K562 (cell line): Measurements from ENCODE around the gene CTDSP1. TPM values are rescaled to one million over a fixed set of nuclear protein-coding genes. Genes with fewer than 3 reads are reported as not detected.

Source experiments
- HMGN3 ChIP-seq: IDR thresholded peaks from 2 replicates; pipeline ENCODE4 v1.6.1; 2011; ENCODE audit warnings: borderline replicate concordance, low read depth, mild to moderate bottlenecking, mixed read lengths, low read length; ENCODE audit not compliant: insufficient read length; ENCODE audit errors: extremely low read depth
- HNRNPL ChIP-seq: fragments of 200-400 bp; formaldehyde crosslinking; IDR thresholded peaks from 2 replicates; pipeline ENCODE4 v1.6.1; 2017; ENCODE audit warnings: low read depth, mild to moderate bottlenecking, low read length
- HNRNPLL ChIP-seq: fragments of 200-400 bp; formaldehyde crosslinking; IDR thresholded peaks from 2 replicates; pipeline ENCODE4 v1.6.1; 2017; ENCODE audit warnings: low read length, low read depth, mild to moderate bottlenecking; ENCODE audit not compliant: poor library complexity, severe bottlenecking
- IRF2 ChIP-seq: sonication (generic); formaldehyde crosslinking; IDR thresholded peaks from 2 replicates; pipeline ENCODE4 v1.8.1; 2022; ENCODE audit warnings: mild to moderate bottlenecking, missing genetic modification reagents
- KLF1 ChIP-seq: fragments of 450-650 bp; IDR thresholded peaks from 2 replicates; pipeline ENCODE4 v1.6.1; 2016; ENCODE audit warnings: missing genetic modification characterization, missing compliant biosample characterization
- NRF1 ChIP-seq, 2 experiments: fragments of 450-650 bp; IDR thresholded peaks in 1 of 2; conservative IDR thresholded peaks in 1 of 2; 2 replicates each; pipeline ENCODE4 v1.6.1; 2014; ENCODE audit warnings: mild to moderate bottlenecking in 2 of 2
- RB1 ChIP-seq: fragments of 450-650 bp; IDR thresholded peaks from 2 replicates; pipeline ENCODE4 v1.6.1; 2017; ENCODE audit warnings: low read depth, mild to moderate bottlenecking
- TCF3 ChIP-seq: sonication (generic); formaldehyde crosslinking; IDR thresholded peaks from 2 replicates; pipeline ENCODE4 v1.4.0; 2020; ENCODE audit warnings: mild to moderate bottlenecking, missing genetic modification reagents
- ZNF778 ChIP-seq: fragments of 450-650 bp; formaldehyde crosslinking; IDR thresholded peaks from 2 replicates; pipeline ENCODE4 v1.4.0; 2020; ENCODE audit warnings: mild to moderate bottlenecking, moderate library complexity
- polyA plus RNA-seq, 8 experiments: library from polyadenylated mRNA; depleted of rRNA in 4 of 8; stranded (reverse) in 5 of 8; unstranded in 3 of 8; fragments of >200 nt; fragmentation: Nextera tagmentation in 2 of 8; fragmentation: Illumina TruSeq in 1 of 8; extraction: Ambion mirVana in 2 of 8; extraction: Trizol in 1 of 8; gene quantifications; 2 replicates each; pipeline versions ENCODE4 v1.2.1 to v1.2.3, GENCODE V29; 2011 to 2014; ENCODE audit warnings: inconsistent platforms in 1 of 8, missing spikeins in 1 of 8
- total RNA-seq, 7 experiments: library from RNA; depleted of rRNA in 6 of 7; stranded (reverse); fragments of >200 nt in 6 of 7; fragmentation: Illumina TruSeq in 2 of 7; extraction: Trizol in 2 of 7; gene quantifications; 2 replicates each; pipeline versions ENCODE4 v1.2.1 to v1.2.3, GENCODE V29; 2011 to 2021; ENCODE audit warnings: low replicate concordance in 1 of 7
- TF ChIP-seq, protein P1 (sequence below): conservative IDR thresholded peaks from 2 replicates; pipeline ENCODE4 v1.6.1; 2011; ENCODE audit warnings: low read depth, mild to moderate bottlenecking, low read length; ENCODE audit not compliant: control insufficient read depth
- TF ChIP-seq, protein P2 (sequence below): sonication (generic); formaldehyde crosslinking; IDR thresholded peaks from 2 replicates; pipeline ENCODE4 v1.8.1; 2023; ENCODE audit warnings: missing genetic modification reagents, mild to moderate bottlenecking, borderline replicate concordance
- TF ChIP-seq, protein P3 (sequence below): fragments of 250-450 bp; sonication (Bioruptor Pico); IDR thresholded peaks from 2 replicates; pipeline ENCODE4 v1.6.1; 2021; ENCODE audit warnings: mild to moderate bottlenecking

CTDSP1 gene
- total and polyA plus RNA-seq, 9 of the 15 experiments (the other 6 are each of a cell fraction or from before 2014, with no cell fraction given) = 2.4 to 74.8 (median 45.8) TPM

GRCh38 chr2:218399391-218400166 lies at the start of gene CTDSP1 (continued):
- TF ChIP-seq HNRNPL = no peak
- TF ChIP-seq KLF1 = no peak
- TF ChIP-seq NRF1 (conservative IDR thresholded peaks at IDR 0.05 in 1 of 2, IDR thresholded peaks at IDR 0.05 in 1 of 2) = peak; percentile 89 to 91
- no peak for TF ChIP-seq IRF2 (CRISPR knock-in tag)
- TF ChIP-seq TCF3 (CRISPR knock-in tag) = no peak
- TF ChIP-seq, protein P1, sequence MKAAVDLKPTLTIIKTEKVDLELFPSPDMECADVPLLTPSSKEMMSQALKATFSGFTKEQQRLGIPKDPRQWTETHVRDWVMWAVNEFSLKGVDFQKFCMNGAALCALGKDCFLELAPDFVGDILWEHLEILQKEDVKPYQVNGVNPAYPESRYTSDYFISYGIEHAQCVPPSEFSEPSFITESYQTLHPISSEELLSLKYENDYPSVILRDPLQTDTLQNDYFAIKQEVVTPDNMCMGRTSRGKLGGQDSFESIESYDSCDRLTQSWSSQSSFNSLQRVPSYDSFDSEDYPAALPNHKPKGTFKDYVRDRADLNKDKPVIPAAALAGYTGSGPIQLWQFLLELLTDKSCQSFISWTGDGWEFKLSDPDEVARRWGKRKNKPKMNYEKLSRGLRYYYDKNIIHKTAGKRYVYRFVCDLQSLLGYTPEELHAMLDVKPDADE = no peak
- TF ChIP-seq, protein P2, sequence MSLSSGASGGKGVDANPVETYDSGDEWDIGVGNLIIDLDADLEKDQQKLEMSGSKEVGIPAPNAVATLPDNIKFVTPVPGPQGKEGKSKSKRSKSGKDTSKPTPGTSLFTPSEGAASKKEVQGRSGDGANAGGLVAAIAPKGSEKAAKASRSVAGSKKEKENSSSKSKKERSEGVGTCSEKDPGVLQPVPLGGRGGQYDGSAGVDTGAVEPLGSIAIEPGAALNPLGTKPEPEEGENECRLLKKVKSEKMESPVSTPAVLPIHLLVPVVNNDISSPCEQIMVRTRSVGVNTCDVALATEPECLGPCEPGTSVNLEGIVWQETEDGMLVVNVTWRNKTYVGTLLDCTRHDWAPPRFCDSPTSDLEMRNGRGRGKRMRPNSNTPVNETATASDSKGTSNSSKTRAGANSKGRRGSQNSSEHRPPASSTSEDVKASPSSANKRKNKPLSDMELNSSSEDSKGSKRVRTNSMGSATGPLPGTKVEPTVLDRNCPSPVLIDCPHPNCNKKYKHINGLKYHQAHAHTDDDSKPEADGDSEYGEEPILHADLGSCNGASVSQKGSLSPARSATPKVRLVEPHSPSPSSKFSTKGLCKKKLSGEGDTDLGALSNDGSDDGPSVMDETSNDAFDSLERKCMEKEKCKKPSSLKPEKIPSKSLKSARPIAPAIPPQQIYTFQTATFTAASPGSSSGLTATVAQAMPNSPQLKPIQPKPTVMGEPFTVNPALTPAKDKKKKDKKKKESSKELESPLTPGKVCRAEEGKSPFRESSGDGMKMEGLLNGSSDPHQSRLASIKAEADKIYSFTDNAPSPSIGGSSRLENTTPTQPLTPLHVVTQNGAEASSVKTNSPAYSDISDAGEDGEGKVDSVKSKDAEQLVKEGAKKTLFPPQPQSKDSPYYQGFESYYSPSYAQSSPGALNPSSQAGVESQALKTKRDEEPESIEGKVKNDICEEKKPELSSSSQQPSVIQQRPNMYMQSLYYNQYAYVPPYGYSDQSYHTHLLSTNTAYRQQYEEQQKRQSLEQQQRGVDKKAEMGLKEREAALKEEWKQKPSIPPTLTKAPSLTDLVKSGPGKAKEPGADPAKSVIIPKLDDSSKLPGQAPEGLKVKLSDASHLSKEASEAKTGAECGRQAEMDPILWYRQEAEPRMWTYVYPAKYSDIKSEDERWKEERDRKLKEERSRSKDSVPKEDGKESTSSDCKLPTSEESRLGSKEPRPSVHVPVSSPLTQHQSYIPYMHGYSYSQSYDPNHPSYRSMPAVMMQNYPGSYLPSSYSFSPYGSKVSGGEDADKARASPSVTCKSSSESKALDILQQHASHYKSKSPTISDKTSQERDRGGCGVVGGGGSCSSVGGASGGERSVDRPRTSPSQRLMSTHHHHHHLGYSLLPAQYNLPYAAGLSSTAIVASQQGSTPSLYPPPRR (CRISPR knock-in tag) = no peak
- TF ChIP-seq HNRNPLL = no peak
- TF ChIP-seq, protein P3, sequence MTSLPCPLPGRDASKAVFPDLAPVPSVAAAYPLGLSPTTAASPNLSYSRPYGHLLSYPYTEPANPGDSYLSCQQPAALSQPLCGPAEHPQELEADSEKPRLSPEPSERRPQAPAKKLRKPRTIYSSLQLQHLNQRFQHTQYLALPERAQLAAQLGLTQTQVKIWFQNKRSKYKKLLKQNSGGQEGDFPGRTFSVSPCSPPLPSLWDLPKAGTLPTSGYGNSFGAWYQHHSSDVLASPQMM (CRISPR knock-in tag) = no peak
- peak; percentile 90; the same call in 1 of the 2 replicates for TF ChIP-seq RB1
- TF ChIP-seq ZNF778 (CRISPR knock-in tag) = no peak
- TF ChIP-seq HMGN3 = peak; percentile 53
